ENCODE data around the gene TBC1D12.
"Not testable (repeated sequence)": the region's sequence is repeated elsewhere in the genome, so short reads cannot be mapped to it uniquely, and the experiment has no call there.

TBC1D12 gene

GRCh38 chr10:94461503-94461902 lies 59.2 kb downstream of the TBC1D12 start:
- no peak for DNase-seq

GRCh38 chr10:94462130-94462529 lies 59.8 kb downstream of the TBC1D12 start:
- DNase-seq, result no peak

- DNase-seq, result no peak
Measured at GRCh38 chr10:94465684-94466083, 63.3 kb downstream of the TBC1D12 start.

GRCh38 chr10:94481410-94481809 lies 79.1 kb downstream of the TBC1D12 start:
- DNase-seq, result no peak

- DNase-seq, result no peak
Measured at GRCh38 chr10:94483970-94484369, 81.6 kb downstream of the TBC1D12 start.

GRCh38 chr10:94485094-94485493 lies 82.8 kb downstream of the TBC1D12 start:
- no peak for DNase-seq

GRCh38 chr10:94487575-94487974 lies 85.2 kb downstream of the TBC1D12 start:
- DNase-seq, result no peak

- DNase-seq, result no peak
Measured at GRCh38 chr10:94489107-94489506, 86.8 kb downstream of the TBC1D12 start.

GRCh38 chr10:94489976-94490788 lies 87.8 kb downstream of the TBC1D12 start:
- no peak for DNase-seq

GRCh38 chr10:94490789-94491039 lies 88.4 kb downstream of the TBC1D12 start:
- DNase-seq, result no peak

GRCh38 chr10:94493463-94493862 lies 91.1 kb downstream of the TBC1D12 start:
- no peak for DNase-seq

- DNase-seq, result no peak
Measured at GRCh38 chr10:94496010-94496409, 93.7 kb downstream of the TBC1D12 start.

GRCh38 chr10:94496646-94497045 lies 94.3 kb downstream of the TBC1D12 start:
- DNase-seq, result no peak

- DNase-seq, result no peak
Measured at GRCh38 chr10:94500063-94500462, 97.7 kb downstream of the TBC1D12 start.

- no peak for DNase-seq
Measured at GRCh38 chr10:94521276-94522250, 119.2 kb downstream of the TBC1D12 start.

GRCh38 chr10:94524146-94524545 lies 121.8 kb downstream of the TBC1D12 start:
- no peak for DNase-seq

GRCh38 chr10:94524711-94525110 lies 122.4 kb downstream of the TBC1D12 start:
- DNase-seq, result no peak

- not testable (repeated sequence) for DNase-seq
Measured at GRCh38 chr10:94531550-94531949, 129.2 kb downstream of the TBC1D12 start.

- DNase-seq, result no peak
Measured at GRCh38 chr10:94533027-94533426, 130.7 kb downstream of the TBC1D12 start.

- not testable (repeated sequence) for DNase-seq
Measured at GRCh38 chr10:94542282-94542681, 139.9 kb downstream of the TBC1D12 start.

GRCh38 chr10:94545391-94546048 lies 143.2 kb downstream of the TBC1D12 start, which contains the start of gene HELLS:
Gene HELLS, plus strand, starts transcription at chr10:94545788. Its CDS starts 134 bp downstream, at chr10:94545922.
- peak; percentile 61 for DNase-seq

- no peak for DNase-seq
Measured at GRCh38 chr10:94546049-94546900, 143.9 kb downstream of the TBC1D12 start.

GRCh38 chr10:94546901-94547185 lies 144.5 kb downstream of the TBC1D12 start:
- DNase-seq, result no peak

All from activated naive CD4-positive, alpha-beta T cell treated with anti-CD3 and anti-CD28 coated beads, Interleukin-2, amount 50 U/mL, for 16 hours (primary cell).